GM21447 (cell line): ENCODE measurements around the gene MEIS1.

ENCODE experiments used
- ATAC-seq: cut with Tn5 transposase; IDR thresholded peaks from one replicate; pipeline ENCODE4 v1.9.1; 2021; ENCODE audit not compliant: unreplicated experiment

MEIS1 gene

DNA sequence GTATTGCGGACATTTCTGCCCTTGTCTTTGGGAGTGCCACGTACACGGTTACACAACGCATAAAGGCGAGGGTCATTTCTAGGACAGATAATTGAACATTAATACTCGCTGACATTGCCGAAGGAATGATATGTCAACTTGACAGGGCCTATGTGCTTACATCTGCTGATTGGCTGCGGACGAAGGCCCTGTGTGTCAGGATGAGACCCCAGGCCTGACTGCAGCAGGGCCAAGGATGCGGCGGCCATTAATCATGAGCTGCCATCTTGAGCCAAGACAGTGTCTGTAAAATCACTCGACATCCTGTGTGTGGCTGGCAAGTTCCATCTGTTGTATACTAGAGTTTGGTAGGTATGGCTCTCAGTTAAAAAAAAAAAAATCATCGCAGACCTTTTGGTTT is 96.6 kb downstream of the MEIS1 start:
- ATAC-seq: no peak

DNA sequence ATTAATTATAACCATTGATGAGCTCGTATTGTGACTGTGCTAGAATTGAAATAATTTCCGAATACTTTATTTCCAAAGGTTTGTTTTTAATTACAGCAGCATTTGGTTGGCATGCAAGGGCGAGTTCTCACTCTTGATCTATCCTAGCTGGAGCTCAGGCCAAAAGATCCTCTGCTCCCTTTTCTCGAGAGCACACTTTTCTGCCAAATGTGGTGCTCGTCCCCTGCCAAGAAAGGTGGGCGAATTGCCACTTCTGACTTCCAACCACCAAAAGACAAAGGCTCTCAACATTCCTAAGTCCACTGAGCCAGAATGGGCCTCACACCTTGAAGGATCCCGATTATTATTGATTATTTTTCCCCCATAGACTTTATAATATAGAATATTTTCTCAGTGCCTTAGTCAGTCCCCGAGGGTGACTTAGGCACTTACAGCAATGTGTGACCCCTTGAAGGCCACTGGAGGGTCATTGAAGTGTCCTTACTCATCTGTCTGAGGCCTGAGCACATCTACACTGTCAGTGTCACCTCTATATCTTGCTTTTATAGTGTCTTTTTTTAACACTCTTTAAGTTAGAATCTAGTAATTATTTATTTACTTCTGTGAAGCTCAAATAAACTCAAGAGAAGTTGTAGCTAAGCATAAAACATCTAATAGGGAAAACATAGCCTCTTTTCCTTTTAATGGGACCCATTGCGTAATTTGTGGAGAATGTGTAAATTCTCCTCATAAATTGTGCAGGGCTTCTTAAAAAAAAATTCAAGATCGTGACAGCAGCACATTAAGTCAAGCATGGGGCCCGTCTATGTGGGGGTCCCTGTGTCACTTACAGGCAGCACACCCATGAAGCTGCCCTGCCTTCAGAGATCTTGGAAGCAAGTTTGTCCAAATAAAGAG is 98.3 kb downstream of the MEIS1 start:
- no peak for ATAC-seq

DNA sequence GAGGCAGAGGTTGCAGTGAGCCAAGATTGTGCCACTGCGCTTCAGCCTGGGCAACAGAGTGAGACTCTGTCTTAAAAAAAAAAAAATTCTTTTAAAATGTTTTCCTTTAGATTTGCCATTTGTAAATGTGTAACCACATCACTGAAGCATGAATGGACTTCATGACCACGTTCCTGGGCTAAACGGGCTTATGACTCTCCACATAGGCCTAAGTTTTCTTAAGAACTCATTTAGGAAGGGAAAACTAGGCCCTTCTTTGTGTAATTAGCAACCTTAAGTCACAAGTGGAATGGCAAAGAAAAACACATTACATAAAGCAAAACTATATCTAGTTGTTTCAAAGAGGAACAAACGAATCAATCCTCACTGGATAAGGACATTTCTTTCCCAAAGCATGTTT is 99.5 kb downstream of the MEIS1 start:
- no peak for ATAC-seq

DNA sequence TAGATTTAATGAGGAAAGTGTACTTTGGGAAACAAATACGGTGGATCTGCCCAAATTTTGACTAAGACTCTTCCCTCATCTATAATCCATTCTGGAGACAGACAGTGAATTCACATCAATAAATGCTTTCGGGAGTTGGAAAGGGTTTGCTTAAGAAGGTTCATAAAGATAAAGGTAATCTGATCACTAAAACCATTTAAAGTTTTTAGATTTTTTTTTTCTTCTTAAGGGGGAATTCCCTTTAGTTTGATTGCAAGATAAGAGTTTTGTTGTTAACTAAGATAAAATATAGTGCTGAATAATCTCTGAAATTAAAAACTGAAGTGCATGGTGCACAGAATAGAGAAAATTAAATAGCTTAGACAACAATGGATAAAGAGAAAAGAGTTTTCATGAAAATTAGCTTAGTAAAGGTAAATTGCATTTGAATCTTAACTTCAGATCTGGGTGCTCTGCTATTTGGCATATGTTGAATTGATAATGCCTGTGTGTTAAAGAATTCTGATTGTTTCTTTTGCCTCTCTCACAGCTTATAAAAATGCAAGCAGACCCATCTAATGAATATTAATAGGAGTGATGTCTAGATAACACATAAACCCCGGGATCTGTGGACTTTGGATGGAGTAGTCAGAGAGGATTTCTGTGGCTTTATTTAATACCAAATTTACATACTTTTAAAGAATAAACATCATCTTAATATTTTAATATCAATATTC is 100.8 kb downstream of the MEIS1 start:
- ATAC-seq: no peak

DNA sequence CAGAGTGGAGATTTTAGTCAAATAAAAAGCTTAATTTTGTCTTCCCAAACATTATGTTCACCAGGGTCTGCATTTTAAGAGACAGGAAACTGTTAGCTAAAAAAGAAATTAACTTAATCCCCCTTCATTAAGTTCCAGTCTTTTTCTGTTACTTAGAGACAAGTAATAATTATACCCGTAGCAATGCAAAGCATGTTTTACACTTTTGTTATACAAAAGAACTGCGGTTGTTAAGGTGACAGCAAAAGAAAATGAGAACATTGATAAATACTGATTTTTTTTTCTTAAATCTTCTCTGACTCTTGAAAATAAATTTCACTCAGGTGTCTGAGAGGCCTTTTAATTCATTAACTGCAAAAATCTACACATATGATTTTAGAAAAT is 101.4 kb downstream of the MEIS1 start:
- no peak for ATAC-seq

DNA sequence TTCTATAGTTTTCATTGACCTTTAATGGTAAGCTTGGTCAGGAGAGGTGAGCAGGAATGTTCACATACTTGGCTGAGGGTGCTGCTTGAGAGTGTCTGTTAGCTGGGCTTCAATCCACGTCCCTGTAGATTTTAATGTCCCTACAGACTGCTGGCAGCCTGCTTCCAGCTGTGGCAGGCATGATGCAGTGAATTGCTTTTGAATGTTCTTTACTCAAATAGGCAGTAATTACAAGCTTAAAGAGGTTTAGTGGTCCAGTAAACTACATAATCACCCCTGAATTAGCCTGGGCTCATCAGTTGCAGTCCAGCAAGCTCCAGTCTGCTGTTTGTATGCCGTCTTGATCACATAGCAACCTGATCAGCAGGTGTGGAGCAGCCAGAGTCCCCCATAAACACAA is 102.1 kb downstream of the MEIS1 start:
- ATAC-seq: no peak

DNA sequence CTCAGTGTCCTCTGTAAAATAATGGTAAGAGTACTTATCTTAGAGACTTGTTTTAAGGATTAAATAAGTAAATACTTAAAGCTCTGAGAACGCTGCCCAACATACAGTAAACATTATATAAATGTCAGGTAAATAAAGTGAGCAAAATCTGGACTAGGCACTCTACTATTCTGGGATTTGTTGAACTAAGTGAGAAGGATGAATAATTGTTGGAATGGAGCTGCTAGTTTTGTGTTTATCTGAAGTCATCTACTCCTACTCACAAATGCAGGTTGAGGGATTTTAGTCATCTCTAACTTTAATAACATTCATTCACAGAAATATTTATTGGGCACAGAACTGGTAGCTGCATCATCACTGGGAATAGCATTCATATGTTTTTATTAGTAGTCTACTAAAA is 103.4 kb downstream of the MEIS1 start:
- ATAC-seq: no peak

DNA sequence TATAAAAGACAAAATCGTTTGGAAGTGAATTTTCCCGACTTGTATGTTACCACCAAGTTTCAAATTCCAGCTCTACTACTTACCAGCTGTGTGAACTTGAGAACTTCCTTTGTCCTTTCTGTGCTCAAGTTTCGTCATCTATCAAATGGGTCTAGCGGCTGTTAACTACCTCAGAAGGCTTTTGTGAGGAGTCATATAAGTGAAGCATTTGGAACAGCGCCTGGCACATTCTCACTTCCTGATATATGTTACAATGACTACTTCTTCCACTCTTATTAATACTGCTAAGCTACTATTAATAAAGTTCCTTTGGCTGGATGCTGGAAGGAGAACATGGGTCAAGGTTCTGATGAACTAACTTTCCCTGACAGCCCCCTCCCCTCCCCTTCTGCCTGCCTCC is 104.5 kb downstream of the MEIS1 start:
- no peak for ATAC-seq

GRCh38 chr2:66541646-66542045 is 106.7 kb downstream of the MEIS1 start:
- no peak for ATAC-seq

- ATAC-seq: no peak
These were observed 108.4 kb downstream of the MEIS1 start for GRCh38 chr2:66543257-66543767.

GRCh38 chr2:66544258-66544657 is 109.3 kb downstream of the MEIS1 start:
- ATAC-seq: no peak

- no peak for ATAC-seq
These were observed 110.3 kb downstream of the MEIS1 start for GRCh38 chr2:66545258-66545657.

DNA sequence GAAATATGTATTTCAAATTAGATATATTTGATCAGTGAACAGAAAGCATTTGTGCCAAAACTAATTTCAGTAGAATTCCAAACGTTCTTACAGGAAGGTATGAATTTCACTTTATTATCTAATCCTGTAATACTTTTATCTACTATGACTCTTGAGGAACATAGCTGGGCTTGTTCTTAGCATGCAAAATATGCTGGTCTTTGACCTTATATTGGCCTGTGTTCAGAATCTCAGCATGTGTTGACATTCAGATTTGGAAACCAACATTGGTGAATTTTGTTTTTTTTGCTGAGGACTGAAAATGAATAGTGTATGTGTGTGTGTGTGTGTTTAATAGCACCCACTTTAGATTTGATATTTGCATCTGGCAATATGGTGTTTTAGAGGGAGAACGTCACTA is 112.2 kb downstream of the MEIS1 start:
- no peak for ATAC-seq

- ATAC-seq: no peak
These were observed 113.0 kb downstream of the MEIS1 start for GRCh38 chr2:66547887-66548286.

- ATAC-seq: no peak
These were observed 113.5 kb downstream of the MEIS1 start for GRCh38 chr2:66548422-66548821.

GRCh38 chr2:66550826-66551225 is 115.9 kb downstream of the MEIS1 start:
- no peak for ATAC-seq

- no peak for ATAC-seq
These were observed 118.4 kb downstream of the MEIS1 start for GRCh38 chr2:66553370-66553769.

GRCh38 chr2:66555091-66555490 is 120.2 kb downstream of the MEIS1 start:
- ATAC-seq: no peak

- no peak for ATAC-seq
These were observed 120.8 kb downstream of the MEIS1 start for GRCh38 chr2:66555501-66556324.

DNA sequence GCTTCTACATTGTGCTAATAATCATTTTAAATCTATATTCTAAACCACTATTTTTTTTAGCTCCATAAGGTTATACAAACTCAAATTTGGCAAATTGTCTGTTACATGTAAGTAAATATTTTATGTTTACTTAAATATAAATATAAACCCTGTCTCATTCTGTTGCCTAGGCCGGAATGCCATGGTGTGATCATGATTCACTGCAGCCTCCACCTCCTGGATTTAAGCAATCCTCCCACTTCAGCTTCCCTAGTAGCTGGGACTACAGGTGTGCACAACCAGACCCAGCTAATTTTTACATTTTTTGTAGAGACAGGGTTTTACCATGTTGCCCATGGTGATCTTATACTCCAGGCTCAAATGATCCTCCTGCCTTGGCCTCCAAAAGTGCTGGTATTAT is 124.7 kb downstream of the MEIS1 start:
- ATAC-seq: no peak

DNA sequence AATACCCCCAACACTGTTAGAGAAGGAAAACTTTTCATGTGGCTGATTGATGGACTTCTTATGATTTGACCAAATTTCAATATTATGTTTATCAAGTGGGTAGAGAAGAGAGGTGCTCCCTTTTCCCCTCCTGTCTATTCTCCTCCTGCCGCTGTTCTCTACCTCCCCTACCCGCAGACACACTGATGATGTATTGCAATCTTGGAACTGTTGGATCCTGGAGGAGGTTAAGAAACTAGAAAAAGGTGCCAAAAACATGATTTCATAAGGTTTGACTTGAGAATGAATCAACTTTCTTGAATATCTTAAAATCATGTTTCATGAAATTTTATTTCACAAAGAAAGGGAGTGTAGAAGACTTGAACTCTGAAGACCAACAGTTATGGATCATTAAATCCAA is 125.8 kb downstream of the MEIS1 start:
- ATAC-seq: no peak
